Mucosa of gallbladder (tissue), 1 donor: ENCODE results near the gene KCNC1. TPM values are rescaled to one million over a fixed set of nuclear protein-coding genes. Genes with fewer than 3 reads are reported as not detected.

Source experiments
- DNase-seq: peaks from one replicate; pipeline ENCODE4 v3.0.0-alpha.2; 2020; ENCODE audit warnings: low spot score
- total RNA-seq: library from RNA; stranded (reverse); gene quantifications from one replicate; pipeline ENCODE4 v1.2.1, GENCODE V29; 2021
- donor health status: DM: no; HTN: no; CAD: no.

Gene KCNC1
- total RNA-seq, 1 donor from 2014 or later, result not detected

- no peak for DNase-seq
Measured at GRCh38 chr11:17773674-17774073, 39.1 kb downstream of the KCNC1 start.

GRCh38 chr11:17774232-17775034 lies 39.9 kb downstream of the KCNC1 start:
- no peak for DNase-seq

- no peak for DNase-seq
Measured at GRCh38 chr11:17775035-17775348, 40.4 kb downstream of the KCNC1 start.

GRCh38 chr11:17775507-17776211 lies 41.1 kb downstream of the KCNC1 start:
- DNase-seq, result no peak

- no peak for DNase-seq
Measured at GRCh38 chr11:17776212-17776875, 41.8 kb downstream of the KCNC1 start.

GRCh38 chr11:17777086-17777737 lies 42.6 kb downstream of the KCNC1 start:
- no peak for DNase-seq

- DNase-seq, result no peak
Measured at GRCh38 chr11:17777738-17778091, 43.1 kb downstream of the KCNC1 start.

- DNase-seq, result no peak
Measured at GRCh38 chr11:17778352-17778751, 43.8 kb downstream of the KCNC1 start.

GRCh38 chr11:17778956-17779860 lies 44.6 kb downstream of the KCNC1 start:
- no peak for DNase-seq

GRCh38 chr11:17779861-17780594 lies 45.4 kb downstream of the KCNC1 start:
- DNase-seq, result no peak

- no peak for DNase-seq
Measured at GRCh38 chr11:17780668-17781067, 46.1 kb downstream of the KCNC1 start.

- DNase-seq, result no peak
Measured at GRCh38 chr11:17781221-17781620, 46.6 kb downstream of the KCNC1 start.

- no peak for DNase-seq
Measured at GRCh38 chr11:17781626-17782025, 47.0 kb downstream of the KCNC1 start.

- no peak for DNase-seq
Measured at GRCh38 chr11:17782145-17782544, 47.6 kb downstream of the KCNC1 start.

GRCh38 chr11:17782603-17783337 lies 48.2 kb downstream of the KCNC1 start:
- DNase-seq, result no peak

GRCh38 chr11:17783878-17784277 lies 49.3 kb downstream of the KCNC1 start:
- no peak for DNase-seq

GRCh38 chr11:17786824-17787525 lies 52.4 kb downstream of the KCNC1 start:
- DNase-seq, result no peak

GRCh38 chr11:17788084-17788483 lies 53.5 kb downstream of the KCNC1 start:
- no peak for DNase-seq

- DNase-seq, result no peak
Measured at GRCh38 chr11:17790453-17790852, 55.9 kb downstream of the KCNC1 start.
